ENCODE data around the gene UBE2O. TPM values are rescaled to one million over a fixed set of nuclear protein-coding genes. Genes with fewer than 3 reads are reported as not detected.

UBE2O gene
- total RNA-seq, 3 donors from 2014 or later (not counting 1 experiment from before 2014, with no cell fraction given), result 34.9 to 40.2 (median 37.7) TPM

- H3K4me1 ChIP-seq (ENCODE audit: control insufficient read depth, insufficient read depth, low read length), result peaks cover 28% of the 10 kb centered on the region
- H3K27ac ChIP-seq (ENCODE audit: low read length), result no peak overlapping the region
- Mint-ChIP-seq H3K27me3 (ENCODE audit: low read depth in 2 of 2) (no peaks in the 10 kb centered on the region), H3K4me1 (peaks cover 27 to 31% of the 10 kb centered on the region in 2 donors), H3K4me3 (peak overlapping the region; percentile 58), H3K36me3 (peaks cover 12% of the 10 kb centered on the region), H3K9me3 (no peaks in the 10 kb centered on the region), H3K27ac (peak overlapping the region in 1 of 2 donors; percentile 20)
- no peak overlapping the region for H3K4me3 ChIP-seq (ENCODE audit: low read length)
- 45% methylated on average over 9 of the region's 9 CpGs for WGBS (ENCODE audit: insufficient coverage)
- no peak for DNase-seq
- ATAC-seq, result peak in 2 of 3 donors; percentile 62 to 90
- no peaks in the 10 kb centered on the region for H3K9me3 ChIP-seq (ENCODE audit: control insufficient read depth, insufficient read depth, low read length)
- H3K36me3 ChIP-seq (ENCODE audit: control insufficient read depth, insufficient read depth, low read length), result peaks cover 29% of the 10 kb centered on the region
- H3K27me3 ChIP-seq (ENCODE audit: control insufficient read depth, insufficient read depth, low read length), result no peaks in the 10 kb centered on the region
- TF ChIP-seq CTCF (IDR thresholded peaks at IDR 0.05), result no peak
- intact Hi-C loops (cut with micrococcal nuclease), result no loop called here
These were observed 47.4 kb downstream of the UBE2O start for GRCh38 chr17:76405607-76405966.

GRCh38 chr17:76404976-76405563 is 47.9 kb downstream of the UBE2O start:
- peaks cover 34% of the 10 kb centered on the region for H3K36me3 ChIP-seq (ENCODE audit: control insufficient read depth, insufficient read depth, low read length)
- no peak for TF ChIP-seq CTCF (IDR thresholded peaks at IDR 0.05)
- H3K27ac Mint-ChIP-seq, result peak overlapping the region in 1 of 2 donors; percentile 20
- H3K4me3 ChIP-seq (ENCODE audit: low read length), result no peak overlapping the region
- no peak overlapping the region for H3K27ac ChIP-seq (ENCODE audit: low read length)
- no peaks in the 10 kb centered on the region for H3K9me3 ChIP-seq (ENCODE audit: control insufficient read depth, insufficient read depth, low read length)
- no peaks in the 10 kb centered on the region for H3K27me3 ChIP-seq (ENCODE audit: control insufficient read depth, insufficient read depth, low read length)
- no peak for DNase-seq
- no peaks in the 10 kb centered on the region for H3K27me3 Mint-ChIP-seq (ENCODE audit: low read depth in 2 of 2)
- WGBS (ENCODE audit: insufficient coverage), result 94% methylated on average over 25 of the region's 25 CpGs
- no peaks in the 10 kb centered on the region for H3K9me3 Mint-ChIP-seq
- H3K36me3 Mint-ChIP-seq, result peaks cover 12% of the 10 kb centered on the region
- ATAC-seq, result no peak
- H3K4me3 Mint-ChIP-seq, result peak overlapping the region; percentile 58
- intact Hi-C loops (cut with micrococcal nuclease), result no loop called here
- H3K4me1 ChIP-seq (ENCODE audit: control insufficient read depth, insufficient read depth, low read length), result peaks cover 28% of the 10 kb centered on the region
- peaks cover 27 to 31% of the 10 kb centered on the region in 2 donors for H3K4me1 Mint-ChIP-seq

GRCh38 chr17:76404256-76404655 is 48.7 kb downstream of the UBE2O start:
- no peak for ATAC-seq
- Histone ChIP-seq H3K9me3 (ENCODE audit: control insufficient read depth, insufficient read depth, low read length) (no peaks in the 10 kb centered on the region), H3K4me1 (ENCODE audit: control insufficient read depth, insufficient read depth, low read length) (peaks cover 28% of the 10 kb centered on the region), H3K36me3 (ENCODE audit: control insufficient read depth, insufficient read depth, low read length) (peaks cover 40% of the 10 kb centered on the region), H3K27ac (ENCODE audit: low read length) (no peak overlapping the region), H3K4me3 (ENCODE audit: low read length) (no peak overlapping the region), H3K27me3 (ENCODE audit: control insufficient read depth, insufficient read depth, low read length) (no peaks in the 10 kb centered on the region)
- DNase-seq, result no peak
- intact Hi-C loops (cut with micrococcal nuclease), result no loop called here
- Mint-ChIP-seq H3K27me3 (ENCODE audit: low read depth in 2 of 2) (no peaks in the 10 kb centered on the region), H3K36me3 (peaks cover 12% of the 10 kb centered on the region), H3K27ac (no peak overlapping the region), H3K4me3 (peak overlapping the region; percentile 28), H3K4me1 (peaks cover 27% of the 10 kb centered on the region in 2 donors), H3K9me3 (no peaks in the 10 kb centered on the region)
- WGBS (ENCODE audit: insufficient coverage), result 97% methylated on average over 6 of the region's 6 CpGs
- TF ChIP-seq CTCF (IDR thresholded peaks at IDR 0.05), result no peak

GRCh38 chr17:76402711-76403110 is 50.2 kb downstream of the UBE2O start:
- Histone ChIP-seq H3K27me3 (ENCODE audit: control insufficient read depth, insufficient read depth, low read length) (no peaks in the 10 kb centered on the region), H3K36me3 (ENCODE audit: control insufficient read depth, insufficient read depth, low read length) (peaks cover 56% of the 10 kb centered on the region), H3K9me3 (ENCODE audit: control insufficient read depth, insufficient read depth, low read length) (no peaks in the 10 kb centered on the region), H3K4me1 (ENCODE audit: control insufficient read depth, insufficient read depth, low read length) (peaks cover 18% of the 10 kb centered on the region), H3K4me3 (ENCODE audit: low read length) (no peak overlapping the region), H3K27ac (ENCODE audit: low read length) (no peak overlapping the region)
- ATAC-seq (no peak), DNase-seq (no peak)
- H3K9me3 Mint-ChIP-seq, result no peaks in the 10 kb centered on the region
- peaks cover 12% of the 10 kb centered on the region for H3K36me3 Mint-ChIP-seq
- no peak overlapping the region for H3K27ac Mint-ChIP-seq
- TF ChIP-seq CTCF (IDR thresholded peaks at IDR 0.05), result no peak
- H3K4me1 Mint-ChIP-seq, result peaks cover 22 to 27% of the 10 kb centered on the region in 2 donors
- intact Hi-C loops (cut with micrococcal nuclease), result no loop called here
- no peaks in the 10 kb centered on the region for H3K27me3 Mint-ChIP-seq (ENCODE audit: low read depth in 2 of 2)
- no peak overlapping the region for H3K4me3 Mint-ChIP-seq
- 95% methylated on average over 5 of the region's 5 CpGs for WGBS (ENCODE audit: insufficient coverage)

Measured in natural killer cell (primary cell).